Measurements from ENCODE around the gene HIVEP2. TPM values are rescaled to one million over a fixed set of nuclear protein-coding genes. Genes with fewer than 3 reads are reported as not detected.

HIVEP2 gene
- total RNA-seq, 1 donor from 2014 or later: 7.9 TPM

GRCh38 chr6:142833798-142834197 lies 111.2 kb downstream of the HIVEP2 start:
- H3K27me3 ChIP-seq (ENCODE audit: control insufficient read depth, insufficient read depth, low read length): no peaks in the 10 kb centered on the region
- no peak for TF ChIP-seq CTCF (IDR thresholded peaks at IDR 0.05; ENCODE audit: insufficient read depth, low read length, severe bottlenecking)
- H3K4me3 ChIP-seq (ENCODE audit: low read depth, low read length): no peak overlapping the region
- no peaks in the 10 kb centered on the region for H3K36me3 ChIP-seq (ENCODE audit: control insufficient read depth, insufficient read depth, low read length)
- no peak for DNase-seq (ENCODE audit: low read depth)
- FAIRE-seq: no peak

- DNase-seq (ENCODE audit: low read depth): peak; percentile 98
- H3K4me3 ChIP-seq (ENCODE audit: low read depth, low read length): no peak overlapping the region
- FAIRE-seq: no peak
- no peaks in the 10 kb centered on the region for H3K27me3 ChIP-seq (ENCODE audit: control insufficient read depth, insufficient read depth, low read length)
- no peaks in the 10 kb centered on the region for H3K36me3 ChIP-seq (ENCODE audit: control insufficient read depth, insufficient read depth, low read length)
- no peak for TF ChIP-seq CTCF (IDR thresholded peaks at IDR 0.05; ENCODE audit: insufficient read depth, low read length, severe bottlenecking)
Measured at GRCh38 chr6:142833054-142833453, 111.9 kb downstream of the HIVEP2 start.

- FAIRE-seq: no peak
- no peak for TF ChIP-seq CTCF (IDR thresholded peaks at IDR 0.05; ENCODE audit: insufficient read depth, low read length, severe bottlenecking)
Measured at GRCh38 chr6:142830807-142831206, 114.2 kb downstream of the HIVEP2 start.

GRCh38 chr6:142830116-142830710 lies 114.8 kb downstream of the HIVEP2 start:
- FAIRE-seq (no peak), DNase-seq (ENCODE audit: low read depth) (no peak)
- no peak for TF ChIP-seq CTCF (IDR thresholded peaks at IDR 0.05; ENCODE audit: insufficient read depth, low read length, severe bottlenecking)
- Histone ChIP-seq H3K4me3 (ENCODE audit: low read depth, low read length) (no peak overlapping the region), H3K27me3 (ENCODE audit: control insufficient read depth, insufficient read depth, low read length) (no peaks in the 10 kb centered on the region), H3K36me3 (ENCODE audit: control insufficient read depth, insufficient read depth, low read length) (no peaks in the 10 kb centered on the region)

More at GRCh38 chr6:142830807-142831206, 114.2 kb downstream of the HIVEP2 start:
- Histone ChIP-seq H3K36me3 (ENCODE audit: control insufficient read depth, insufficient read depth, low read length) (no peaks in the 10 kb centered on the region), H3K27me3 (ENCODE audit: control insufficient read depth, insufficient read depth, low read length) (no peaks in the 10 kb centered on the region), H3K4me3 (ENCODE audit: low read depth, low read length) (no peak overlapping the region)
- no peak for DNase-seq (ENCODE audit: low read depth)

- H3K27me3 ChIP-seq (ENCODE audit: control insufficient read depth, insufficient read depth, low read length): no peaks in the 10 kb centered on the region
- DNase-seq (ENCODE audit: low read depth): no peak
- FAIRE-seq: no peak
Measured at GRCh38 chr6:142829556-142829955, 115.4 kb downstream of the HIVEP2 start.

More at GRCh38 chr6:142829556-142829955, 115.4 kb downstream of the HIVEP2 start:
- no peaks in the 10 kb centered on the region for H3K36me3 ChIP-seq (ENCODE audit: control insufficient read depth, insufficient read depth, low read length)
- no peak overlapping the region for H3K4me3 ChIP-seq (ENCODE audit: low read depth, low read length)
- TF ChIP-seq CTCF (IDR thresholded peaks at IDR 0.05; ENCODE audit: insufficient read depth, low read length, severe bottlenecking): no peak

All from bronchial epithelial cell (primary cell).